Upper lobe of right lung (tissue), 1 donor: ENCODE data around the gene GPR153. TPM values are rescaled to one million over a fixed set of nuclear protein-coding genes. Genes with fewer than 3 reads are reported as not detected.

Source experiments
- ATAC-seq: fragments of 200-7000 bp; cut with Tn5 transposase; one replicate; pipeline ENCODE4 v1.9.1; 2020; ENCODE audit warnings: mild to moderate bottlenecking, moderate library complexity
- DNase-seq: peaks from one replicate; pipeline ENCODE4 v3.0.0-alpha.2; 2020
- H3K27ac ChIP-seq: fragments of 200-600 bp; one replicate; pipeline ENCODE4 v1.8.0; 2022
- H3K27me3 ChIP-seq: fragments of 200-600 bp; one replicate; pipeline ENCODE4 v1.8.0; 2022; ENCODE audit warnings: mild to moderate bottlenecking
- H3K36me3 ChIP-seq: fragments of 200-600 bp; one replicate; pipeline ENCODE4 v1.8.0; 2022
- H3K4me1 ChIP-seq: fragments of 200-600 bp; one replicate; pipeline ENCODE4 v1.8.0; 2022
- H3K4me3 ChIP-seq: fragments of 200-600 bp; one replicate; pipeline ENCODE4 v1.8.0; 2022; ENCODE audit warnings: mild to moderate bottlenecking
- H3K9me3 ChIP-seq: fragments of 200-600 bp; one replicate; pipeline ENCODE4 v1.8.0; 2022
- intact Hi-C: fragments of 100-400 bp; cut with DNase I; formaldehyde crosslinking; loops from one replicate; pipeline ENCODE4 v1.11.0; 2022
- total RNA-seq: library from RNA; stranded (reverse); fragmentation: NEBNext Ultra II Directional; extraction: Animal tissue kit (Norgen Biotek cat#: 25700); gene quantifications from one replicate; pipeline ENCODE4 v1.2.1, GENCODE V29; 2021
- TF ChIP-seq, protein P1 (sequence below): fragments of 200-600 bp; IDR thresholded peaks from one replicate; pipeline ENCODE4 v1.8.0; 2022; ENCODE audit warnings: antibody characterized with exemption
- donor health status: DM: no; HTN: yes; CAD: no; lungs with severe emphysema.

The GPR153 gene
- total RNA-seq, 1 donor from 2014 or later: 16.9 TPM

DNA sequence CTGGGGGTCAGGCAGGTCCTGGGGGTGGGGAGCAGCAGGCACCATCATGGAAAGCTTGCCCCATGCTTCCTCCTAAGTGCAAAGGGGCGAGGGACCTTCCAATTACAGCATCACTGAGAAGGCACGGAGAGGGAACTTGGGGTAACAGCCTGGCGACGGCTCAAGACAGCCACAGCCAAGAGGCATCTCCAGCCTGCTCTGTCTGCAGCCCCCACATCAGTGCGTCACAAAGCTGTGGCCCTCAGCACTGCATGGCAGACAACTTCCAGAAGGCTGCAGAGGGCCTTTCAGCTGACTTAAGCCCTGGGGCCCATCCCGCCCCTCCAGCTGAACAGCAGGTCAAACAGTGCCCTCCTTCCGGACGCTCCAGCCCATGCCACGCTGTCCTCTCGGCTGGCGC is 13.2 kb upstream of the GPR153 start:
- Histone ChIP-seq H3K4me1 (no peaks in the 10 kb centered on the region), H3K27me3 (no peaks in the 10 kb centered on the region), H3K4me3 (no peak overlapping the region), H3K27ac (no peak overlapping the region), H3K36me3 (no peaks in the 10 kb centered on the region), H3K9me3 (no peaks in the 10 kb centered on the region)
- ATAC-seq (no peak), DNase-seq (no peak)
- intact Hi-C loops: no loop called here
- TF ChIP-seq, protein P1, sequence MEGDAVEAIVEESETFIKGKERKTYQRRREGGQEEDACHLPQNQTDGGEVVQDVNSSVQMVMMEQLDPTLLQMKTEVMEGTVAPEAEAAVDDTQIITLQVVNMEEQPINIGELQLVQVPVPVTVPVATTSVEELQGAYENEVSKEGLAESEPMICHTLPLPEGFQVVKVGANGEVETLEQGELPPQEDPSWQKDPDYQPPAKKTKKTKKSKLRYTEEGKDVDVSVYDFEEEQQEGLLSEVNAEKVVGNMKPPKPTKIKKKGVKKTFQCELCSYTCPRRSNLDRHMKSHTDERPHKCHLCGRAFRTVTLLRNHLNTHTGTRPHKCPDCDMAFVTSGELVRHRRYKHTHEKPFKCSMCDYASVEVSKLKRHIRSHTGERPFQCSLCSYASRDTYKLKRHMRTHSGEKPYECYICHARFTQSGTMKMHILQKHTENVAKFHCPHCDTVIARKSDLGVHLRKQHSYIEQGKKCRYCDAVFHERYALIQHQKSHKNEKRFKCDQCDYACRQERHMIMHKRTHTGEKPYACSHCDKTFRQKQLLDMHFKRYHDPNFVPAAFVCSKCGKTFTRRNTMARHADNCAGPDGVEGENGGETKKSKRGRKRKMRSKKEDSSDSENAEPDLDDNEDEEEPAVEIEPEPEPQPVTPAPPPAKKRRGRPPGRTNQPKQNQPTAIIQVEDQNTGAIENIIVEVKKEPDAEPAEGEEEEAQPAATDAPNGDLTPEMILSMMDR: no peak

DNA sequence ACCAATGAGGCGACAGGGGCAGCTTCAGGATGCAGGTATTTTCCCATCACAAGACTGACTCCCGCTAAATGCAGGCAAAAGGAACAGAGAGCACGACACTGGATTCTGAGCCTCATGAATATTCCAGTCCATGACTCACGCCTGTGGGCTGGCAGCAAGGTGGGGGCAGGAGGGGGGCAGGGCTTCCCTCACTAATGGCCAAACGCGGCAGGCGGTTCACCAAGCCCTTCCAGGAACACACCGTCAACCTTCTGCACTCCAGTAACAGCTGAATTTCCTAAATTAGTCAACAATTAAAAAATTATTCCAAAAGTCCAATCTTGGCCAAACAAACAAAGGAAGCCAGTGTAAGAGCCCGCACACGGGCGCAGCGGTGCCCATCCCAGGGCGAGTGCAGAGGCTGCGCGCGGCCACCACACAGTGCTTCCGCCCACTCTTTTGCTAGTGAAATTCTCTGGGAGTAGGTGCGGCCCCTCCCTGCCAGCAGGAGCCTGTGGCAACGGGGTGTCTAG is 12.5 kb upstream of the GPR153 start:
- no peaks in the 10 kb centered on the region for H3K36me3 ChIP-seq
- ATAC-seq (no peak), DNase-seq (no peak)
- no peaks in the 10 kb centered on the region for H3K9me3 ChIP-seq
- intact Hi-C loops: no loop called here
- no peak overlapping the region for H3K4me3 ChIP-seq
- H3K27me3 ChIP-seq: no peaks in the 10 kb centered on the region
- H3K4me1 ChIP-seq: no peaks in the 10 kb centered on the region
- H3K27ac ChIP-seq: no peak overlapping the region
- TF ChIP-seq, protein P1: no peak

DNA sequence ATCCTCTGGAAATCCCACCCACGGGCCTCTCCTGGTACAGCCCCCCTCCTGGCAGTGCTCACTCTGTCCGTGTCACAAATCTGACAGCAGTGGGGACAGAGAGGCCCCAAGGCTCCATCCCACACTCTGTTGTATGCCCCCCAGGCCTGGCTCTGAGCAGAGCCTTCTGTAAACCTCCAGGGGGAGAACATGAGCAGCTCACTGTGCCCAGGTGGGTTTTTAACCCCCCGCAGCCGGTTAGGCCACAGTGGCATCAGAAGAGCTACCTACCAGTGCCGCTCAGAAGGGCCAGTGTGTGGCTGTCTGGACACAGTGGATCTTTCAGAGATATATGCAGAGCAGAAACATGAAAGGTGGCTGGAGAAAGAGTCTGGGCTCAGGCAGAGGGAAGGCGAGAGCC is 12.0 kb upstream of the GPR153 start:
- no peaks in the 10 kb centered on the region for H3K36me3 ChIP-seq
- ATAC-seq (no peak), DNase-seq (no peak)
- no peak overlapping the region for H3K4me3 ChIP-seq
- intact Hi-C loops: no loop called here
- no peaks in the 10 kb centered on the region for H3K4me1 ChIP-seq
- TF ChIP-seq, protein P1: no peak
- H3K27me3 ChIP-seq: no peaks in the 10 kb centered on the region
- H3K9me3 ChIP-seq: no peaks in the 10 kb centered on the region
- no peak overlapping the region for H3K27ac ChIP-seq

DNA sequence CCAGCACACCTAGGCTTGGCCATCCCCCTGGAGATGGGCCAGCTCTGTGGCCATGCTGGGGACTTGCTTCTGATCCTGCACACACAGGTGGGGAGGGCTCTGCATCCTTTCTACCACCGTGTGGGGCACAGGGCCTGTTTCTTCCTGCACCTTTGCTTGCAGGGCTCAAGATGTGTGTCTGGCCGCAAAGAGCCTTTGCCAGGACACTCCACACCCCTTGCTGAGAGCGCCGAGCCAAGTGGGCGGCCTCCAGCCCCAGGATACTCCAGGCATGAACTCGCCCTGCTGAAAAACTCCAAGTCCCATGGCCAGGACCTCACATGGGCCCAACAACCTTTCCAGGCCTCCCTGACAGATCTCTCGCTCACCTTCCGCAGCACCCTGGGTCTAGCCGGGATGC is 11.6 kb upstream of the GPR153 start:
- H3K4me1 ChIP-seq: no peaks in the 10 kb centered on the region
- TF ChIP-seq, protein P1: no peak
- H3K9me3 ChIP-seq: no peaks in the 10 kb centered on the region
- DNase-seq (no peak), ATAC-seq (no peak)
- no peaks in the 10 kb centered on the region for H3K27me3 ChIP-seq
- intact Hi-C loops: no loop called here
- no peak overlapping the region for H3K4me3 ChIP-seq
- H3K27ac ChIP-seq: no peak overlapping the region
- H3K36me3 ChIP-seq: no peaks in the 10 kb centered on the region

DNA sequence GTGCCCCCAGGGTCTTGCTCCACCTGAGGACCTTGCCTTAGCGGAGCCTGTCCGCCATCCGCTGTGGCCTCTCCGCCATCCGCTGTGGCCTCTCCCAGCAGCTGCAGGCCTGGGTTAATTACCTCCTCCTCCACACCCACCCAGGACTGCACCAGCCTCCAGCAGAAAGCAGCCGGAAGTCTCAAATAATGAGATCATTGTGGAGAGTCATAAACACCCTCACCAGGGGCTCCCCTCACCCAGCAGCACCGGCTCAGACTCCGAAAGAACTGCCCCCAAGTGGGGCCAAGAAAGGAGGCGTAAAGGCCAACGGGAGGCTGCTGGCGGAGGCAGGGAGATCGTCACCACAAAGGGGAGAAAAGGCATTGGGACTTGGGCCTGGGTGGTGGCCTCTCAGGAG is 10.7 kb upstream of the GPR153 start:
- Histone ChIP-seq H3K27me3 (no peaks in the 10 kb centered on the region), H3K27ac (no peak overlapping the region), H3K4me3 (no peak overlapping the region), H3K36me3 (no peaks in the 10 kb centered on the region), H3K4me1 (no peaks in the 10 kb centered on the region), H3K9me3 (no peaks in the 10 kb centered on the region)
- ATAC-seq: no peak
- no peak for DNase-seq
- TF ChIP-seq, protein P1: no peak
- intact Hi-C loops: no loop called here

DNA sequence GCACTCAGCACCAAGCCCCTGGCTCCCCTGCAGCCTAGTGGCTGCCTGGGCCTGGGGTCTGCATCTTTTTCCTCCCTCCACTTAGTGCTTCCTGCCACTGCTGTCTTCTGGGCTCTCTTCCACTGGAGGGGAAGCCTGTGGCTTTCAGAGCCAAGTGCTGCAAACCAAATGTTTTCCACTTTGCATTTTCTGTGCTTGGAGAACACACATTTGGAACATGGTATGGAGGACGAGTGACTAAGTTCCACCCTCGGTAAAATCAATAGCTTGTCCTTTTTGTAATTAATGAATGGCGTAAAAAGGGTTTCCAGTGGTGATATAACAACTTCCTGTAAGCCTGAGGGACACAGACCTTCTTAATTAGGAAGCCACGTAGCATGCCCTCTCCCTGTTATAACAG is 10.1 kb upstream of the GPR153 start:
- H3K4me3 ChIP-seq: no peak overlapping the region
- no peaks in the 10 kb centered on the region for H3K36me3 ChIP-seq
- no peaks in the 10 kb centered on the region for H3K27me3 ChIP-seq
- no peak overlapping the region for H3K27ac ChIP-seq
- H3K4me1 ChIP-seq: no peaks in the 10 kb centered on the region
- DNase-seq: no peak
- intact Hi-C loops: no loop called here
- no peaks in the 10 kb centered on the region for H3K9me3 ChIP-seq
- no peak for ATAC-seq
- TF ChIP-seq, protein P1: no peak
